Brain pericyte (primary cell): ENCODE data around the gene GNG3.
A peak's percentile ranks its signal among the peaks of the same experiment; 100 is the strongest.
"Not testable (repeated sequence)": the region's sequence is repeated elsewhere in the genome, so short reads cannot be mapped to it uniquely, and the experiment has no call there.

Source experiments
- DNase-seq: peaks from one replicate; pipeline ENCODE4 v3.0.0-alpha.2; 2012; ENCODE audit warnings: low read depth, low spot score

GNG3 gene

DNA sequence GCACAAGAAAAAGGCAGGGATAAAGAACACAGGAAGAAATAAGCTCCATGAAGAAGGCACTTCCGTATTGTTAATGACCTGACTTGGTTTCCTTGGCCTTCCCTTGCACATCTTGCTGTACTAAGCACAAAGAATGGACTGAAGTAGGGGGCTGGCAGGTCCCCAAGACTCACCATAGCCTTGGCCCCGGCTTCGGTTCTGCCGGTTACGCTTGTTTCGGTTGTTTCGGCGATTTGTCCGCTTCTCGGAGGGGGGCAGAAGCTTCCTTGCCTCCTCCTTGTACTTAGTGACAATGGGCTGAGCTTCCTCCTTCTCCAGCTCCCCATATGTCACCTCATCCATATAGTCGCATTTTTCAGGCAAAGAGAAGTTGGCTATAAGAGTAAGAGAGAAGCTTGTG lies 9.3 kb downstream of the GNG3 start:
- DNase-seq = no peak

GRCh38 chr11:62719302-62719978 lies 12.0 kb downstream of the GNG3 start:
- DNase-seq = no peak

GRCh38 chr11:62721994-62722393 lies 14.5 kb downstream of the GNG3 start:
- no peak for DNase-seq

DNA sequence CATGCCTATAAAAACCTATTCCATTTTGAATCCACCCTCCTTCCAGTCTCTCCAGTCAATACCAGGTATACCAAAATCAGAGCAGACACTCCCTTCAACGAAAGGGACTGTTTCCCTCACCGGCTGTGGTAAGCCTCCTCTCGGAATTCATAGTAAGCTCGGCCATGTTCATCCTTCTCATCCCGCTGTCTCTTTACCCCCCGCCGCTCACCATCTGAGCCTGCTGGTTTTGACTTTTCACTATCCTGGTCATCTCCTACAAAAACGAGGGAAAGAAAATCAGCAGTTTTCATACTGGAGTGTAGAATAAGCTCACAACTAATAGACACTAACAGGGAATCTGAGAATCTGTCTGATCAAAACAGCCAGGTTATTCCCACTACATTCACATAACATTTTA lies 16.7 kb downstream of the GNG3 start:
- no peak for DNase-seq

GRCh38 chr11:62725646-62726045 lies 18.2 kb downstream of the GNG3 start:
- no peak for DNase-seq

DNA sequence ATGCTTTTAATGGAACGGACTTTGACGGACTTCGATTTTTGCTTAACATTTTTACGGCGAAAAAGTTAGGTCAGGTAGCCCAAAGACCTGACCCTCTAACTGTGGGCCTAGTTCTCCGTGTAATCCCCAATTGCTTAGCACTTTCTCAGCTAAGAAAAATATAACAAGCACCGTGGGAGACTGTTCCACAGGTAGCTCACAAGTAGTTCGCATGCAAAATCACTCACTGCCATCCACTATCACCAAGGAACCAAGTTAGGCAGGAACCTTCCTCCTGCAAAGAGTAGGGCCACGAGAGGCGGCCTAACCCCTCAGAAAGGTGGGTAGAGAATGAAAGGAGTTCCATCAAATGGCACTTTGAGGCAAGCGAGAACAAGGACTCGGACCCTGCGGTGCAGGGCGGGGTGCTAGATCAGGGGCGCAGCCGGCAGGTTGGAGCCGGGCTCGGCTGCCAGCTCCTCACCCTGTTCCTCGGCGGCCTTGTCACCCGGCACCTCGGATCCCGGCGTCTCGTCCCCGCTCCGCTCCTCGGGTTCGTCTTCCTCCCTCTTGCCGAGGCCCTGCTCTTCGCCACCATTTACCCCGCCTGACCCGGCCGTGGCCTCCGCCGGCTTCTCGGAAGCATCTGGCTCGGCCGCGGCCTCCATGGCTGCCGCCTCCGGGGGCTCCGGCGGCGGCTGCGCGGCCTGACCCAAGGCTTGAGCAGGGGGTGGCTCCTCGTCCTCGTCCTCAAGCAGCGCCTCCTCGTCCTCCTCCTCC lies 18.9 kb downstream of the GNG3 start:
- DNase-seq = no peak

DNA sequence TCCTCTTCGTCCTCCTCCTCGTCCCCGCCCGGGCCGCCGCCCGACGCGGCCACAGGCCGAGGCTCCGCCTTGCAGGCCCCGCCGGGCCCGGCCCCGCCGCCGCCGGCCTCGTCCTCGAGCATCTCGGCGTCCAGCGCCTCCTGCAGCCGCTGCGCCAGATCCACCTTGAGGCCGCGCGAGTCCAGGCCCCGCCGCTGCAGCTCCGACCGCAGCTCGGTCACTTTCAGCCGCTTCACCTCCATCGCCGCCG lies 19.4 kb downstream of the GNG3 start:
- no peak for DNase-seq

GRCh38 chr11:62727165-62727871 lies 19.8 kb downstream of the GNG3 start, which contains the start of gene HNRNPUL2:
TSS of gene HNRNPUL2 (minus strand) at chr11:62727457. CDS start at chr11:62727156, 301 bp downstream.
- DNase-seq = peak; percentile 97

DNA sequence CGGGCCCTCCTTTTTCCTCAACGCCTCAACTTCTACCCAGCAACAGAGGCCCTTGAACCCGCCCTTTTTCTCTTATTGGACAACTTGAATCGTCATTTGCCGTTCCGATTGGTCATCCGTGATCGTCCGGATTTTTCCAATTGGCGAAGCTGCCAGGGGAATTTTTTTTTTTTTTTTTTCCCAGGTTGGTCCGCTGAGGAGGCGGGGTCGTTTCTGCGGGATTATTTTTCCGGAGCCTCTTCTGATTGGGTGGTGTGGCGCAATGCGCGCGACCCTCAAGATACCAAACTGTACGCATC lies 20.3 kb downstream of the GNG3 start:
- DNase-seq = peak; percentile 87

DNA sequence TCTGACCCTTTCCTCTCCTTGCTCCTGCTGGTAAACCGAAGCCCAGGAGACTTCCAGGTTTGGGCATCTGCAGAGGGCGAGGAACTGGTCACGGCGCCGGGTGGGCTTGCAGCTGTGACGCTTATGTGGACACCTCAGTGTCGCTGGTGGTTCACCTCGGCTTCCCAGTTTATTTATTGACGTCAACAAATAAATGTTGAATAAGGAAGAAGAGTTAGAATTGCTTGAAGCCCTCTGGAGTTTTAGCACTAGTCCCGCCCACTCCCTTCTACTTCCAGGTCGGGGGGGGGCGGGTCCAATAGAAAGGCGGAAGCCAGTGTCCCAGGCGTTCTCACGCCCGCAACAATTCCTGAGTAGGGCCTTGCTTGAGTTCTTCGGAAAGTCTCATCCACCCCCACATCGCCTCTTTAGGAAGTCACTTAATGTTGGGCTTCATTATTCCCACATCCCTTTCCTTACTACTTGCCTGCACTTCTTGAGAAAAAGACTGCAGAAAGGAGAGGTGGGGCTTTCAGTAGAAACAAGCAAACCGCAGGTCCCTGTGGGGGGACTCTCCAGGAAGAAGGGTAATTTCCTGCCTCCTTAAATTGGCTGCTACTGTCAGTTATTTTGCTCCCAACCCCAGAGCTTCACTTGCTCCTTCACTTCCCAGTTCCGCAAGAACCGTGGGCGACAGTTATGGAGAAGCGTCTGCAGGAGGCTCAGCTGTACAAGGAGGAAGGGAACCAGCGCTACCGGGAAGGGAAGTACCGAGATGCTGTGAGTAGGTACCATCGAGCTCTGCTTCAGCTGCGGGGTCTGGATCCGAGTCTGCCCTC lies 20.9 kb downstream of the GNG3 start, which contains the start of gene TTC9C:
Gene TTC9C, plus strand, starts transcription at position 316 of the 818 bp plus-strand sequence. Its CDS starts 363 bp downstream, at position 679.
- DNase-seq = no peak

DNA sequence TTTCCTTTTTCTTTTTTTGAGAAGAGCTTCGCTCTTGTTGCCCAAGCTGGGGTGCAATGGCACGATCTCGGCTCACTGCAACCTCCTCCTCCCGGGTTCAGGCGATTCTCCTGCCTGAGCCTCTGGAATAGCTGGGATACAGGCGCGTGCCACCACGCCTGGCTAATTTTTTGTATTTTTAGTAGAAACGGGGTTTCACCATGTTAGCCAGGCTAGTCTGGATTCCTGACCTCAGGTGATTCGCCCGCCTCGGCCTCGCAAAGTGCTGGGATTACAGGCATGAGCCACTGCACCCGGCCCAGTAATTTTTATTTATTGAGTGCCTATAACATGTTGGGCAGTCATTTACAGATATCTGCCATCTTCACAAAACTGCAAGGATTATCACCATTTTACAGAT lies 22.6 kb downstream of the GNG3 start:
- DNase-seq = not testable (repeated sequence)

DNA sequence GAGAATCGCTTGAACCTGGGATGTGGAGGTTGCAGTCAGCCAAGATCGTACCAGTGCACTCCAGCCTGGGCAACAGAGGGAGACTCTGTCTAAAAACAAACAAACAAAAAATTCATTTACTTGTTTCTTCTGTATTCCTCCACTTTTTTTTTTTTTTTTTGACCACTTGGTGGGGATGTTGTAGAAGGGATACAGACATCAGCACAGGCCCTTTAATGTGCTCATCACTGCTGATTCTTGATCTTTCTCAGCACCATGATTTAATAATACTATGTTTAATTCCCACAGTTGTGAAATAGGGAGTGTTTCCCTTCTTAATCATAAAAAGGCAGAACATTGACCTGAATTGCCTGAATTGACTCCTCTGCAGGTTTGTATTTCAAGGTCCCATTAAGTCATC lies 25.4 kb downstream of the GNG3 start:
- DNase-seq = no peak

- DNase-seq = no peak
Measured at GRCh38 chr11:62737196-62737595, 29.7 kb downstream of the GNG3 start.

GRCh38 chr11:62747475-62748160 lies 40.1 kb downstream of the GNG3 start:
- no peak for DNase-seq

GRCh38 chr11:62749931-62750330 lies 42.5 kb downstream of the GNG3 start:
- DNase-seq = not testable (repeated sequence)

DNA sequence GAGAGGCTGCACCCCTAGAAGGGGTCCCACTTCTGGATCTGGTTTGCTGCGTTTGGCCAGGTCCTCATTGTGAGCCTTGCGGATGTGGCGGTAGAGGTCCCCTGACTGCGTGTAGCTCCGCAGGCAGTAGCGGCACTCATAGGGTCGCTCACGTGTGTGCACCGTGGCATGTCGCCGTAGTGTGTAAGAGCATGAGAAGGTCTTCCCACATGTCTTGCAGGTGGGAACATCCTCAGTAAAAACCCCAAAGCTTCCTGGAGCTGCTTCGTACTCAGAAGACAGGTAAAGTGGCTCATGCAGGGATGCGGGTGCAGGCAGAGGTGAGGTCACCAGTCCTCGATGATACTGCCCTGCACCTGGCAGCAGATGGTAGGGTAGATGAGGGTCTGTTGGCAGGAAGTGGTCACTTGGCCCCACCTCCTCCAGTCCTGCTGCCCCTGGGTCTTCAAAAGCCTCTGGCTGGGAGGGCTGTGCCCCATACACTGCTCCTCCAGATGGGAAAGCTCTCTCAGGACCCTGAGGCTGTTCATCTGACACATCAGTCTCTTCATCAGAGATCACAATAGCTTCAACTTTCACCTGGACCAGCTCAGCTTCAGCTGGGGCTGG lies 44.8 kb downstream of the GNG3 start:
- no peak for DNase-seq

- DNase-seq = no peak
Measured at GRCh38 chr11:62752994-62753735, 45.7 kb downstream of the GNG3 start.

DNA sequence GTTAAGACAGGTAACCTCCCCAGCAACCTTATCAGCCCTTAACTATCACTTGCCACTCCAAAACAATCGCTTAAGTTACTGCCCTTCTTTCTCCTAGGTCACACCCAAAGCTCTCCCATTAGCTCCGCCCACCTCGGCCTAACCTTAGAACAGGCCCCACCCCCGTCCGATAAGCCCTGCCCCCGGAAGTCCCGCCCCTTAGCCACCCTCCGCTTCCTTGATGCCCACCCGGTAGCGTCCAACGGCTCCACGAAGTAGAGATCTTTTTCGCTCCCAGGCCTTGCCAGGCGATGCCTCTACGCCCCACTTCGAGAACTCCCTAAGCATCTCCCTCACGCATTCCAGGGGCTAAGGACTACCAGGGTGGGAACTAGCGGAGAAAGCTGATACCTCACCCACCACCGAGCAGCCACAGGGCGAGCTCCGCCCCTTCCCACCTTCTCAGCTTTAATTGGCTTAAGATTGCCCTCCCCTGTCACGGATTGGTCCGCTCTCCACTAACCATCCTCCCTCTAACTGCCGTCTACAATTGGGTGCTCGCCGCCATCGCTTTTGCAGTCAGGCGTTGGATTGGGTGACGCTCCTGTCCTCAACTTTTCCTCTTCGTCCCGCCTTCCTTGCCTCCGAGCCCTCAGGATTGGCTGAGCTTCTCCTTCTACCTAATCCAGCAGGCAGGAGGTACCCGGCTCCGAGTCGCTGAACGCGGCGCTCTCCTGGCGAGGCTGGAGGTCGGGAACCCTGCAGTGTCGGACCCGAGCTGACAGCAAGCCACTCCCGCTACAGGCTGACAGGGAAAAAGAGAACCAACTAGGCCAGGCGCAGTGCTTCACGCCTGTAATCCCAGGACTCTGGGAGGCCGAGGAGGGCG lies 46.5 kb downstream of the GNG3 start, which contains the start of gene ZBTB3:
Gene ZBTB3, minus strand, starts transcription at position 425 of the 868 bp plus-strand sequence. CDS start 496 bp downstream, outside the sequence.
- peak; percentile 98 for DNase-seq

- no peak for DNase-seq
Measured at GRCh38 chr11:62755086-62755615, 47.7 kb downstream of the GNG3 start.
